ENCODE results near the gene SMPD3.

SMPD3 gene

DNA sequence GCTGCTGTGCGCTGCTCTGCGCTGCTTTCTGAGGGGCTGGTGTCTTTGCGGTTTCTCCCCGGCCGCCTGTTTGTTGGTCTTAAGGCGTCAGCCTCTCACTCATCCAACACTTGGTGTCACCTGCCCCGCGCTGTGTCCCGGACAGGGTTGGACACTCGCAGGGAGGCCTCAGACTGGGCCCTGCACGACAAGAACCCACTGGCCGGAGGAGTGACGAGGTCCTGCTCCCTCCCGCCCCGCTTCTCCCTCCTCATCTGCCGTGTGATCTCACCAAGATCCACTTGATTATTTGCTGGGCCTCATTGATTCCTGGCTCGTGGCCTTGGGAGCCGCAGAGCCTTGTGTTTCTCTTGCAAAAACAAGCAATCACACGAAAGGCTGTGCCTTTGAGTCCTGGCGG is 80.9 kb downstream of the SMPD3 start:
- no peak for DNase-seq

DNA sequence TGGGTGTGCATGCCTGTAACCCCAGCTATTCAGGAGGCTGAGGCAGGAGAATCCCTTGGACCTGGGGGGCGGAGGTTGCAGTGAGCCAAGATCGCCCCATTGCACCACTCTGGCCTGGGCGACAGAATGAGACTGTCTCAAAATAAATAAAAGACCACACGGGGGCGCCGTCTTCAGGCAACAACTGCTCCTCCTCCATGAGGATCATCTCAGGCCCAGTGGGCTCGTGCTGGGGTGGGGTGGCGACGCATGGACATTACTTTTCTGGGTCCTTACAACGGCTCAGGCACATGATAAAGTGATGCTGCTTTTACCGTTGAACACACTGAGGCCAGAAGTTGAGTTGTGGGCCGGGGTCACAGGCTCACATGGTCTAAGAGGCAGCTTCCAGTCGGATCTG is 81.3 kb downstream of the SMPD3 start:
- peak in 3 of 4 experiments; percentile 19 to 25 (median 19) for DNase-seq

DNA sequence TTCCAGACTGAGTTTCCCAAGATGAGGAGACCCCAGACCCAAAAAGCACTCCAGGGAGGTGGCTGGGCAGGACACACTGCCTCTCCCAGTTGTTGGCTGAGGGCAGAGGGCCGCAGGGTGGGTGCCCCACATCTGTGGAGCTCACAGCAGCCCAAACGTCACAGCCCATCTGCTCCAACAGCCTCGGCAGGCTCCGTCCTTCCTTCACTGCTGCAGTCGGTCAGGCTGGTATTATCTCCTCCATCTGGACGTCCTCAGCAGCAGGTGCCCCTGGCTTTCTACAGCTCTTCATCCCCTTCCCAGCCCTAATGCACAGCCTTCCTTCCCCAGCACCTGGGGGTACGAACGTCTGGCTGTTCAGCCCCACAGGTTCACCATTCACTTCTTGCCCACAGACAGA is 82.2 kb downstream of the SMPD3 start:
- no peak for DNase-seq

- no peak for DNase-seq
Measured at GRCh38 chr16:68365167-68365817, 83.0 kb downstream of the SMPD3 start.

- DNase-seq = no peak
Measured at GRCh38 chr16:68364561-68364998, 83.7 kb downstream of the SMPD3 start.

DNA sequence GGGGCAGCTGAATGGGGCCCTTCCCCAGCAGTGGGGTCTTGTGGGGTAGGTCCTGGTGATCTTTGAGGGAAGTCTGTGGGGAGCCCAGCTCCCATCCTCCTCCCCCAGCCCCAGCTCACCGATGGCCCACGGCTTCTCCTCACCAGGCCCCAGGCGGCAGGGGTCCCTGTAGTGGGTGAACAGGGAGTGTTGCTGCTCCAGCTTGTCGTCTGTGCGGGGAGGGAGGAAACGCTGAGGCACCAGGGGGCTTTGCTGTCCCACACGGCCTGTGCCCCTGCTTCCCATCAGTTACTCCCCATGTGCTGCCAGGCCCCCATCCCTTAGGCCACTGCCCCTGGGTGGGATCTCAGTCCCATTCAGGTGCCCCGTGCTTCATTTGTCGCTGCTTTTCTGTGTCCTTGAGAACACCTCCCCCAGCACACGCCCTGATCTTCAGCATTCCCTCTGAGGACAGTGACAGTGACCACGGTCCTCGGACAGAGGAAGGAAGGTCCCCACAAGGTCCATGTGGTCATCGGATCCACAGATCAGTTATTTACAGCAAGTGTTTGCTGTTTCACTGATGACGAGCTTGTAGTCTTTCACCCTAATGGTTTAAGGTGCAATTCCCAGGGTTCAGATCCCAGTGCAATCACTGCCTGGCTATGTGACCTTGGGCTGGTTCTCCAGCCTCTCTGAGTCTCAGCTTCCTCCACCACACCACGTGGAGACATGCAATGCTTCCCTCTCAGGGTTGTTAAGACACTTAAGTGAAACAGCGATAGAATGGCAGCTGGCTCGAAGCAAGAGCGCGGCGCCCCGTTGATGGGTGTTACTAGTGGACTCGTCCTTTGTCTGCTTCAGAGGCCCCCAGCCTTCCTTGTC is 84.4 kb downstream of the SMPD3 start:
- DNase-seq = no peak

DNA sequence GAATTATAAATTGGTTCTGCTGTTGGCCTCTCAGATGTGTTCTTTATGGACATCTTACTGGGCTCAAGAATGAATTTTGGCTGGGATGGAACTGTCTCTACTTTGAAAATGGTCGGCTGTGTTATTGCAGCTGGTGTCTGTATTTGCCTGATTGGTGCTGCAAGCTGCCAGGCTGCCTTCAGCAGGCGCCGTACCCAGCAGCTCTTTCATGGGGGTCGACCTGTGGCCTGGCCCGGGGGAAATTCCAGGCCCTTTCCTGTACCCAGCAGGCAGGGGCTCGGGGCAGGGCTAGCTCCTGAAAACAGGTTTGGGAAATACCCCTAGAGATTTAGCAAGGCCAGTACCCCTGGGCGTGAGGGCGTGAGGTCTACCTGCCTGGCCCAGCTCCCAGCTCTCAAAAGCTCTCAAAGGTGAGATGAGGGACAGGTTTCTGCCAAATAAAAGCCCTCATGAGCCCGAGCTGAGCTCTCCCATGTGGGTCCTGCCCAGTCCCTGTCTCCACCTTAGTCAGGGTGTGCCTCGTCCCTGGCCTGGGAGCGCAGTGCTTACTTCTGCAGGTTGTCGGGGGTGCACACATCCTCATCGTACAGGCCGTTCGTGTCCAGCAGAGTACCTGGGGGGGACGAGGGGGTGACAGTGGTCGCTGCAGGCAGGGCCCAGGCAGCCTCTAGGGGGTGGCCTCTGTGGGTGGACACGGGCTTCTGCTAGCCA is 85.2 kb downstream of the SMPD3 start:
- DNase-seq = no peak

DNA sequence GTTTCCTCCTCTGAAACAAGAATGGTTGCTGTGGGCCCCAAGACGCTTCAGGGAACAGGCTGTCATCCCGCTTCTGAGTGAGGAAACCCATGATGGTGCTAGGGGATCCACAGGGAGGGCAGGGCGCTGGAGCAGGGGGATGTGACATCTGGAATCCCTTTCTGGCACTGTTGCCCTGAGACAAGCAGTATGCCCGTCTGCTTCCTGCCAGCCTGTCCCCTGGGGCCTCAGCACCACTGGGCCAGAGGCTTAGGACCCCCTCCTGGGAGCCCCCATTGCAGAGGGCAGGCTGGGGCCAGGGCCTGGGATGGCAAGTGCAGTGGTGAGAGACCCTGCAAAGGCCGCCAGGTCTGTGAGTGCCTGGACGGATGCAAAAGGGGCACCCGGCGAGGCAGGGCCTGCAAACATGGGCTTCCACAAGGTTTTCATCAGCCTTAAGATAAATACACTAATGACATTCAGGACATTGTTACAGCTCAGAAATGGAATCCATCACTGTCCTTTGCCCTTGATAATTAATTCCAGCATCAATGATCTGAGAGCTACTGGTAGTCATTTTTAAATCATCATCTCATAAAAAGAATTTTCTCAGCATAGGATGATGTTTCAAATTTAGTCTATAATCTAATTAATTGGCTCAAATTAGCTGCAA is 85.9 kb downstream of the SMPD3 start:
- no peak for DNase-seq

DNA sequence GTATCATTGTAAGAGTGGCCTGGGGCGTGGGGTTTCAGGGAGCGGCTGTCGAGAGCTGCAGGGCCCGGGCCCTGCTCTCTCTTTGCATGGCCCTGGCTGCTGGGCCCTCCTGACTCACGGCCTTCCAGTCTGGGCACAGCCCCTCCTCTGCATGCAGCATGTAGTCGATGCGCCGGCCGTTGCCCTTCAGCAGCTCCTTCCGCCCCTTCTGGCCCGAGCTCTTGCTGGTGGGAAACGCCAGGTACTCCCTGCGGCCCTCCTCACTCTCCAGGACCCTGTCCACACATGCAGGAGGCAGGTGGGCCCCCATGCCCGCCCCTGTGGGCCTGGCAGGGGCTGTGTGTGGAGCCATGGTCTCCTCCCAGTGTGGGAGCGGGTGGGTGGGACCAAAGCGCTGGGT is 86.8 kb downstream of the SMPD3 start:
- DNase-seq = no peak

DNA sequence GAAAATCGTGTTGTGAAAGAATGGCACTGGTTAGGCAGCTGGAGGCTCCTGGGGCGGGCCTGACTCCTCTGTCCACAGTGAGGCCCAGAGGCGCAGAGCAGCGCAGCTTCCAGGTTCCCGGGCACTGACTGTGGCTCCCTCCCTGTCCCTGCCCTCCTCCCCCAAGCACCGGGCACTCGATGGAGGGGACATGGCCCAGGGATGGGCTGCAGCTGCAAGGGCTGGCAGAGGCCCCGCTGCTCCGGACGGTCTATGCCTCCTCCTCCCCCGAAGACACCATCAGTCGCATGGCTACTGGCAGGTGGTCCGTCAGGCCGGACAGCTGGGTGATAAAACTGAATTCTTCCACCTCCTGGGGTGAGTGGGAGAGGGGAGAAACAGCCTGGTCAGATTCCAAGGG is 87.4 kb downstream of the SMPD3 start:
- no peak for DNase-seq

GRCh38 chr16:68360547-68360946 is 87.8 kb downstream of the SMPD3 start:
- no peak for DNase-seq

DNA sequence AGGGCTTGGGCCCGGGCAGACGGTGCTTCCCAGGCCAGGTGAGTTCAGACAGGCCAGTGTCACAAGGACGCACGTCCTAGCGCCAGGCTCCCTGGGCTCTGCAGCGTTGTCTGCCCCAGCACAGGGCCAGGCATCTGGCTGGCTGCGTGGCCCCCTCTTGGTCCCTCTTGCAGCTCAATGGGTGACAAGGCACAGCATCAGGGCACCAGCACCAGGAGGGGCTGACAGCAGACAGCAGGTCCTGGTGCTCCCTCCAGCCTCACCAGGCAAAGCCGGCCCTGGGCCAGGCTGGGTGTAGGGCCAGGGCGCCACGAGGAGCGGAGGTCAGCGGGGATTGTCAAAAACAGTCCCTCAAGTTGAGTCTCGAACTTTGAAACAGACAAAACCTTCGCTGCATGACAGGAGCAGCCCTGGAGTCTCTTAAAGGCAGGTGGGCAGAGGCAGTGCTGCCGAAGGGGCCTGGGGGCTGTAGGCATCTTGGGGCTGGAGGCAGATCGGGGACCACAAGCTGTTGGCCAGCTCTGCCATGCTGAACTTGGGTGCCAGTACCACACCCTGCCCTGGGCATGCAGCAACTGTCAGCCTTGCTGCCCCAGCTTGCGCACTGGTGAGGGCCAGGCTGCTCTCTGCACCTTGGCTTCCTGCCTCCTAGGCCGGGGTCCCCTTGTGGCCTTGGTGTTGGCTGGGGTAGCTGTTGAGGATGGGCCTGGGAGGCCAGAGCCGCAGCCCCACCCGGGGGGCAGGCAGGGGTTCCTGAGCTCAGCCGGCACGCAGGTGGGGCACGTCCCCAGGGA is 88.7 kb downstream of the SMPD3 start:
- no peak for DNase-seq

GRCh38 chr16:68358951-68359350 is 89.4 kb downstream of the SMPD3 start:
- no peak for DNase-seq

- DNase-seq = no peak
Measured at GRCh38 chr16:68357923-68358322, 90.4 kb downstream of the SMPD3 start.

GRCh38 chr16:68357521-68357922 is 90.8 kb downstream of the SMPD3 start:
- DNase-seq = no peak

GRCh38 chr16:68356919-68357286 is 91.4 kb downstream of the SMPD3 start:
- no peak for DNase-seq

GRCh38 chr16:68356249-68356918 is 91.9 kb downstream of the SMPD3 start:
- DNase-seq = peak in 3 of 4 experiments; percentile 26 to 51 (median 36)

DNA sequence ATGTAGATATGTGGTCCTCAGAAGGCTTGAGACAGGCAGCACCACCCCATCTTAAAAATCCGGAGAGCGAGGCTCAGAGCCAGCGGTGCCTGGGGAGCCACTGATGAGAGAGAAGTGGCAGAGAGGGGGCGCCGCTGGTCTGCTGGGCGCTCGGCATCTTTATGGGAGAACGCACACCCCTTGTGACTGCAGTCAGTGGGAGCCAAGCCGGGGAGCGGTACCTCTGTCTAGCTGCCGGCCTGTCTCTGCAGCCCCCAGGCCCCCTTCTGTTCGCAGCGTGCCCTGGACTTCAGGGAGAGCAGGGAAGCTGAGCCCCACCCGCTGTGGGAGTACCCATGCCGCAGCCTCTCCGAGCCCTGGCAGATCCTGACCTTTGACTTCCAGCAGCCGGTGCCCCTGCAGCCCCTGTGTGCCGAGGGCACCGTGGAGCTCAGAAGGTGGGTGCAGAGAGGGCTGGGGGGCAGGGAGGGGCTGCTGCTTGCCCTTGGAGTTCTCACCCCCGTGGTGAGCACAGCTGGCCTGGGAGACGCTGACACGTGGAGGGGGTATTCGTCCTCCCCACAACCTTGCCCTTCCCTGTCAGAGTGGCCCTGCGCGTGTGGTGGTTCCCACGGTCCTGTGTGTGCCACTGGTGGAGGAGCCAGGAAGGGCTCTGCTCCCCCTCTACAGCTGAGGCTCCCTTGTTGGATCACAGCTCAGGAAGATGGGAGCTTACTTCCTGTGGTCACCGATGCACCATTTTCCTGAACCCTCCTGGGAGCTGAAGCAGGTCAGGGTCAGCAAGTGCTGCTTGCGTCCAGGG is 92.7 kb downstream of the SMPD3 start:
- no peak for DNase-seq

DNA sequence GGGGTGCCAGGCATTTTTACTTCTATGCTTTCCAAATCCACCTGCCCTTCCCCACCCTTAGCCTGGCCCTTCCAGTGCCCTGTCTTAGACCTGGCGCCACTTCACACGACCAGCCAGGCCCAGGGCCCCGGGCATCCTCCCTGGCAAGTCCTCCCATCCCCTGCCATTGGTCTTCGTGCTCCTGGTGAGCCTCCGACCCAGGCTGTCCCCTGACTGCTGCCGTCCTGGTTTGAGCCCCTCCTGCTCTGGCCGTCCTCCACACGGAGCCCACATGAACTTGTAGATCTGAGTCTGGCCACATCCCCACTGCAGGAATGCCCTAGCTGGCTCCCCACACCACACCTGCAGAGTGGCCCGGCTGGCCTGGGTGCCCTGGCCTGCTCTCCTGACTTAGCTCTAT is 93.5 kb downstream of the SMPD3 start:
- no peak for DNase-seq

DNA sequence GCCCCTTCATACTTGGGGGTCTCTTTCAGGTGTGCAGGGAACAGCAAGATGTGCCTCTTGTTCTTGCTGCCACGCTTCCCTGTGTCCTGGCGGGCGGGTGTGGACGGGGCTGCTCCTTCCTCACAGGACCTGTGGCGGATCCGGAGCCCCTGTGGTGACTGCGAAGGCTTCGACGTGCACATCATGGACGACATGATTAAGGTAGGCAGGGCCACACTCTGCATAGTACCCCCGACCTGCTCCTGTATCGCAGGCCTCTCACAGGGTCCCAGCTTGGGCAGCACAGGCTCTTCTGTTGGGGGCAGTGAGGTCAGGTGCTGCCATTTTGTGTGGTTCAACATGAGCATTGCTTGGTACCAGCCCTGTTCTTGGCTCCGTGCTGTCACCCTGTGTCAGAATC is 94.9 kb downstream of the SMPD3 start:
- DNase-seq = no peak

DNA sequence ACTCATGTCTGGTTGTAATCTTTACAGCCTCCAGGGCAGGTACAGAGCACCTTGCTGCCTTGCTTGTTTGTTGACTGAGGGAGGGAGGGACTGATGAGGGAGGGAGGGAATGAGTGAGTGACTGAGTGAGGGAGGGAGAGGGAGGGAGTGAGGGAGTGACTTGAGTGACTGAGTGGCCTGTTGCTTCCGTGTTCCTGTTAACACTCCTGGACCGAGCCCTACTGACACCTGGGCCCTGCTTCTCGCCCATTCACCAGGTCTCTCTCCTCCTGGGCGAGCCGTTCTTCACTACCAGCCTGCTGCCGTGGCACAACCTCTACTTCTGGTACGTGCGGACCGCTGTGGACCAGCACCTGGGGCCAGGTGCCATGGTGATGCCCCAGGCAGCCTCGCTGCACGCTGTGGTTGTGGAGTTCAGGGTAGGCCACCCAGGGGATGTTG is 96.3 kb downstream of the SMPD3 start:
- DNase-seq = no peak
